ENCODE data around the gene CLASP1. TPM values are rescaled to one million over a fixed set of nuclear protein-coding genes. Genes with fewer than 3 reads are reported as not detected.

Gene CLASP1
- total RNA-seq, 1 experiment from 2014 or later: 45.9 TPM

DNA sequence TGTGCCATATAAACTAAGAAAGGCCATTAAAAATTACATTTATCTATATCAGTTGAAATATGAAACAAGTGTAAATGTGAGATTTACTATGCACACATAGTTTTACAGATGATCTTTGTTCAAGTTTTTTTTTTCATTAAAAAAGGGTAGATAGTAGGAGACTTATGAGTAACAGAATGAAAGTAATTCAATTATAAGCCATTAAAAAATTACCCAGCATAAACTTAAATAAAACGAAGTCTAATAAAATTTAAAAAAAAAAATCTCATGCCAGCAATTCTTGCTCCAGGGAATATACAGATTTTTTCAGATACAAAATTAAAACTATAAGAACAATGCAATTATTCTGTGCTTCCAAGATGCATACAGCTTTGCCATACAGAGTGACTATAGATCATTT is 236.9 kb downstream of the CLASP1 start:
- Histone ChIP-seq H4K20me1 (ENCODE audit: control insufficient read depth, insufficient read depth, insufficient read length) (no peaks in the 10 kb centered on the region), H2BK5ac (ENCODE audit: insufficient read length, low read length) (no peak overlapping the region), H3K23ac (ENCODE audit: insufficient read length, low read depth, low read length) (no peak overlapping the region), H3K27ac (ENCODE audit: insufficient read length, low read depth, low read length) (no peak overlapping the region), H3K79me2 (ENCODE audit: insufficient read depth, low read length) (no peaks in the 10 kb centered on the region), H3K27me3 (ENCODE audit: insufficient read depth, low read length) (no peaks in the 10 kb centered on the region), H3K4ac (ENCODE audit: low read depth, low read length) (no peak overlapping the region), H3K9ac (ENCODE audit: extremely low read depth, insufficient read length, low read length) (no peak overlapping the region), H2AFZ (ENCODE audit: low read length) (no peak overlapping the region), H2BK120ac (ENCODE audit: low read depth, low read length, poor library complexity, severe bottlenecking) (no peak overlapping the region), H4K5ac (ENCODE audit: insufficient read length, low read depth, low read length) (no peak overlapping the region), H3K4me2 (ENCODE audit: insufficient read depth, insufficient read length, low read length) (no peak overlapping the region), H3T11ph (ENCODE audit: low read length) (no peak overlapping the region), H3K23me2 (ENCODE audit: insufficient read length, low read depth, low read length, poor library complexity, severe bottlenecking) (no peaks in the 10 kb centered on the region), H4K91ac (ENCODE audit: insufficient read length, low read depth, low read length) (no peak overlapping the region), H2BK12ac (ENCODE audit: insufficient read length, low read depth, low read length) (no peak overlapping the region), H3K4me1 (ENCODE audit: insufficient read depth, low read length) (no peaks in the 10 kb centered on the region; the same call in 1 of the 2 replicates), H2BK20ac (ENCODE audit: low read depth, low read length, poor library complexity, severe bottlenecking) (no peak overlapping the region), H3K79me1 (ENCODE audit: insufficient read depth, low read depth, low read length, poor library complexity, severe bottlenecking) (no peaks in the 10 kb centered on the region), H3K18ac (ENCODE audit: insufficient read length, low read depth, low read length) (no peak overlapping the region), H2BK15ac (ENCODE audit: low read depth, low read length) (no peak overlapping the region), H3K14ac (ENCODE audit: insufficient read depth, low read length) (no peak overlapping the region), H4K8ac (replicated peaks; ENCODE audit: insufficient read length, low read depth, low read length) (no peak overlapping the region), H2AK5ac (ENCODE audit: insufficient read length, low read length) (no peak overlapping the region), H3K9me3 (ENCODE audit: control insufficient read depth, low read depth, low read length) (no peaks in the 10 kb centered on the region), H3K56ac (ENCODE audit: insufficient read length, low read depth, low read length) (no peak overlapping the region)
- H3K4me1 Mint-ChIP-seq: peaks cover 0 to 5% of the 10 kb centered on the region in 2 experiments; a peak in 2 of 4 replicates
- H3K27ac Mint-ChIP-seq: no peak overlapping the region
- no peak overlapping the region for H3K4me3 Mint-ChIP-seq
- H3K9me3 Mint-ChIP-seq: no peaks in the 10 kb centered on the region
- no CpG with 5 or more reads among the region's 1 CpG for WGBS (ENCODE audit: extremely low coverage, insufficient read length, low lambda C conversion rate)
- no peaks in the 10 kb centered on the region for H3K27me3 Mint-ChIP-seq (ENCODE audit: low read depth)
- TF ChIP-seq, protein P1, sequence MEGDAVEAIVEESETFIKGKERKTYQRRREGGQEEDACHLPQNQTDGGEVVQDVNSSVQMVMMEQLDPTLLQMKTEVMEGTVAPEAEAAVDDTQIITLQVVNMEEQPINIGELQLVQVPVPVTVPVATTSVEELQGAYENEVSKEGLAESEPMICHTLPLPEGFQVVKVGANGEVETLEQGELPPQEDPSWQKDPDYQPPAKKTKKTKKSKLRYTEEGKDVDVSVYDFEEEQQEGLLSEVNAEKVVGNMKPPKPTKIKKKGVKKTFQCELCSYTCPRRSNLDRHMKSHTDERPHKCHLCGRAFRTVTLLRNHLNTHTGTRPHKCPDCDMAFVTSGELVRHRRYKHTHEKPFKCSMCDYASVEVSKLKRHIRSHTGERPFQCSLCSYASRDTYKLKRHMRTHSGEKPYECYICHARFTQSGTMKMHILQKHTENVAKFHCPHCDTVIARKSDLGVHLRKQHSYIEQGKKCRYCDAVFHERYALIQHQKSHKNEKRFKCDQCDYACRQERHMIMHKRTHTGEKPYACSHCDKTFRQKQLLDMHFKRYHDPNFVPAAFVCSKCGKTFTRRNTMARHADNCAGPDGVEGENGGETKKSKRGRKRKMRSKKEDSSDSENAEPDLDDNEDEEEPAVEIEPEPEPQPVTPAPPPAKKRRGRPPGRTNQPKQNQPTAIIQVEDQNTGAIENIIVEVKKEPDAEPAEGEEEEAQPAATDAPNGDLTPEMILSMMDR (conservative IDR thresholded peaks at IDR 0.05): no peak
- H3K36me3 Mint-ChIP-seq (ENCODE audit: insufficient read depth in 1 of 3, low read depth in 3 of 3): peaks cover 0 to 25% (median 15%) of the 10 kb centered on the region in 3 experiments; a peak in 5 of 7 replicates
- DNase-seq: no peak

All from H9 (cell line).